ENCODE measurements around the gene TTC21B.
A peak's percentile ranks its signal among the peaks of the same experiment; 100 is the strongest.

Gene TTC21B

GRCh38 chr2:165825041-165825440 is 128.5 kb downstream of the TTC21B start (continued):
- TF ChIP-seq ZNF202 (tag by site-specific recombination; IDR thresholded peaks at IDR 0.05; ENCODE audit: borderline replicate concordance) (no peak), ZNF76 (tag by site-specific recombination; IDR thresholded peaks at IDR 0.05; ENCODE audit: borderline replicate concordance, low read depth) (no peak), ZSCAN16 (tag by site-specific recombination; IDR thresholded peaks at IDR 0.05) (no peak), SALL2 (tag by site-specific recombination; IDR thresholded peaks at IDR 0.05; ENCODE audit: borderline replicate concordance) (no peak), ZBTB6 (tag by site-specific recombination; IDR thresholded peaks at IDR 0.05) (peak; percentile 45; the same call in 1 of the 2 replicates), ZNF658 (tag by site-specific recombination; IDR thresholded peaks at IDR 0.05) (no peak), YY1 (tag by site-specific recombination; IDR thresholded peaks at IDR 0.05) (0 out of 2 replicates have a peak, but pooled peaks have one; percentile 21), TSHZ1 (tag by site-specific recombination; IDR thresholded peaks at IDR 0.05; ENCODE audit: borderline replicate concordance) (no peak), EGR2 (tag by site-specific recombination; IDR thresholded peaks at IDR 0.05; ENCODE audit: low read depth) (no peak), ZFHX2 (tag by site-specific recombination; conservative IDR thresholded peaks at IDR 0.05) (no peak), ZNF548 (tag by site-specific recombination; IDR thresholded peaks at IDR 0.05) (no peak), ZNF837 (tag by site-specific recombination; IDR thresholded peaks at IDR 0.05) (no peak), ZNF391 (tag by site-specific recombination; IDR thresholded peaks at IDR 0.05; ENCODE audit: borderline replicate concordance, low read depth) (no peak), ZNF626 (tag by site-specific recombination; IDR thresholded peaks at IDR 0.05) (peak; percentile 97), ZNF23 (tag by site-specific recombination; IDR thresholded peaks at IDR 0.05; ENCODE audit: borderline replicate concordance) (no peak), ZNF239 (tag by site-specific recombination; IDR thresholded peaks at IDR 0.05) (no peak), ZNF394 (tag by site-specific recombination; IDR thresholded peaks at IDR 0.05; ENCODE audit: borderline replicate concordance) (no peak; the same call in 1 of the 2 replicates), GFI1B (tag by site-specific recombination; IDR thresholded peaks at IDR 0.05) (peak; percentile 37; the same call in 1 of the 2 replicates), ELK4 (IDR thresholded peaks at IDR 0.05; ENCODE audit: borderline replicate concordance, low read depth, low read length) (no peak)
- TF ChIP-seq, protein P1, sequence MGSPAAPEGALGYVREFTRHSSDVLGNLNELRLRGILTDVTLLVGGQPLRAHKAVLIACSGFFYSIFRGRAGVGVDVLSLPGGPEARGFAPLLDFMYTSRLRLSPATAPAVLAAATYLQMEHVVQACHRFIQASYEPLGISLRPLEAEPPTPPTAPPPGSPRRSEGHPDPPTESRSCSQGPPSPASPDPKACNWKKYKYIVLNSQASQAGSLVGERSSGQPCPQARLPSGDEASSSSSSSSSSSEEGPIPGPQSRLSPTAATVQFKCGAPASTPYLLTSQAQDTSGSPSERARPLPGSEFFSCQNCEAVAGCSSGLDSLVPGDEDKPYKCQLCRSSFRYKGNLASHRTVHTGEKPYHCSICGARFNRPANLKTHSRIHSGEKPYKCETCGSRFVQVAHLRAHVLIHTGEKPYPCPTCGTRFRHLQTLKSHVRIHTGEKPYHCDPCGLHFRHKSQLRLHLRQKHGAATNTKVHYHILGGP (tag by site-specific recombination; IDR thresholded peaks at IDR 0.05): peak; percentile 77
- TF ChIP-seq, protein P2, sequence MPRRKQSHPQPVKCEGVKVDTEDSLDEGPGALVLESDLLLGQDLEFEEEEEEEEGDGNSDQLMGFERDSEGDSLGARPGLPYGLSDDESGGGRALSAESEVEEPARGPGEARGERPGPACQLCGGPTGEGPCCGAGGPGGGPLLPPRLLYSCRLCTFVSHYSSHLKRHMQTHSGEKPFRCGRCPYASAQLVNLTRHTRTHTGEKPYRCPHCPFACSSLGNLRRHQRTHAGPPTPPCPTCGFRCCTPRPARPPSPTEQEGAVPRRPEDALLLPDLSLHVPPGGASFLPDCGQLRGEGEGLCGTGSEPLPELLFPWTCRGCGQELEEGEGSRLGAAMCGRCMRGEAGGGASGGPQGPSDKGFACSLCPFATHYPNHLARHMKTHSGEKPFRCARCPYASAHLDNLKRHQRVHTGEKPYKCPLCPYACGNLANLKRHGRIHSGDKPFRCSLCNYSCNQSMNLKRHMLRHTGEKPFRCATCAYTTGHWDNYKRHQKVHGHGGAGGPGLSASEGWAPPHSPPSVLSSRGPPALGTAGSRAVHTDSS (tag by site-specific recombination; IDR thresholded peaks at IDR 0.05): peak; percentile 73
- TF ChIP-seq, protein P3, sequence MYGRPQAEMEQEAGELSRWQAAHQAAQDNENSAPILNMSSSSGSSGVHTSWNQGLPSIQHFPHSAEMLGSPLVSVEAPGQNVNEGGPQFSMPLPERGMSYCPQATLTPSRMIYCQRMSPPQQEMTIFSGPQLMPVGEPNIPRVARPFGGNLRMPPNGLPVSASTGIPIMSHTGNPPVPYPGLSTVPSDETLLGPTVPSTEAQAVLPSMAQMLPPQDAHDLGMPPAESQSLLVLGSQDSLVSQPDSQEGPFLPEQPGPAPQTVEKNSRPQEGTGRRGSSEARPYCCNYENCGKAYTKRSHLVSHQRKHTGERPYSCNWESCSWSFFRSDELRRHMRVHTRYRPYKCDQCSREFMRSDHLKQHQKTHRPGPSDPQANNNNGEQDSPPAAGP (tag by site-specific recombination; IDR thresholded peaks at IDR 0.05): no peak
- TF ChIP-seq, protein P4, sequence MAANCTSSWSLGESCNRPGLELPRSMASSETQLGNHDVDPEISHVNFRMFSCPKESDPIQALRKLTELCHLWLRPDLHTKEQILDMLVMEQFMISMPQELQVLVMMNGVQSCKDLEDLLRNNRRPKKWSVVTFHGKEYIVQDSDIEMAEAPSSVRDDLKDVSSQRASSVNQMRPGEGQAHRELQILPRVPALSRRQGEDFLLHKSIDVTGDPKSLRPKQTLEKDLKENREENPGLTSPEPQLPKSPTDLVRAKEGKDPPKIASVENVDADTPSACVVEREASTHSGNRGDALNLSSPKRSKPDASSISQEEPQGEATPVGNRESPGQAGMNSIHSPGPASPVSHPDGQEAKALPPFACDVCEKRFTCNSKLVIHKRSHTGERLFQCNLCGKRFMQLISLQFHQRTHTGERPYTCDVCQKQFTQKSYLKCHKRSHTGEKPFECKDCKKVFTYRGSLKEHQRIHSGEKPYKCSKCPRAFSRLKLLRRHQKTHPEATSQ (tag by site-specific recombination; IDR thresholded peaks at IDR 0.05): no peak
- TF ChIP-seq, protein P5, sequence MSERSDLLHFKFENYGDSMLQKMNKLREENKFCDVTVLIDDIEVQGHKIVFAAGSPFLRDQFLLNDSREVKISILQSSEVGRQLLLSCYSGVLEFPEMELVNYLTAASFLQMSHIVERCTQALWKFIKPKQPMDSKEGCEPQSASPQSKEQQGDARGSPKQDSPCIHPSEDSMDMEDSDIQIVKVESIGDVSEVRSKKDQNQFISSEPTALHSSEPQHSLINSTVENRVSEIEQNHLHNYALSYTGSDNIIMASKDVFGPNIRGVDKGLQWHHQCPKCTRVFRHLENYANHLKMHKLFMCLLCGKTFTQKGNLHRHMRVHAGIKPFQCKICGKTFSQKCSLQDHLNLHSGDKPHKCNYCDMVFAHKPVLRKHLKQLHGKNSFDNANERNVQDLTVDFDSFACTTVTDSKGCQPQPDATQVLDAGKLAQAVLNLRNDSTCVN (tag by site-specific recombination; optimal IDR thresholded peaks at IDR 0.05): no peak
- TF ChIP-seq, protein P6, sequence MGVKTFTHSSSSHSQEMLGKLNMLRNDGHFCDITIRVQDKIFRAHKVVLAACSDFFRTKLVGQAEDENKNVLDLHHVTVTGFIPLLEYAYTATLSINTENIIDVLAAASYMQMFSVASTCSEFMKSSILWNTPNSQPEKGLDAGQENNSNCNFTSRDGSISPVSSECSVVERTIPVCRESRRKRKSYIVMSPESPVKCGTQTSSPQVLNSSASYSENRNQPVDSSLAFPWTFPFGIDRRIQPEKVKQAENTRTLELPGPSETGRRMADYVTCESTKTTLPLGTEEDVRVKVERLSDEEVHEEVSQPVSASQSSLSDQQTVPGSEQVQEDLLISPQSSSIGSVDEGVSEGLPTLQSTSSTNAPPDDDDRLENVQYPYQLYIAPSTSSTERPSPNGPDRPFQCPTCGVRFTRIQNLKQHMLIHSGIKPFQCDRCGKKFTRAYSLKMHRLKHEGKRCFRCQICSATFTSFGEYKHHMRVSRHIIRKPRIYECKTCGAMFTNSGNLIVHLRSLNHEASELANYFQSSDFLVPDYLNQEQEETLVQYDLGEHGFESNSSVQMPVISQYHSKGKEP (tag by site-specific recombination; IDR thresholded peaks at IDR 0.05): peak; percentile 98
